Endothelial cell of umbilical vein (primary cell): Measurements from ENCODE around the gene CHST8. TPM values are rescaled to one million over a fixed set of nuclear protein-coding genes. Genes with fewer than 3 reads are reported as not detected.

Source experiments
- BruUV-seq: library from RNA; stranded (reverse); fragments of 400-500 nt; replicated peaks from 2 replicates; lab custom pipeline; 2021; lab: Mats Ljungman, UMichigan
- CTCF ChIA-PET: fragments of 300-600, 350-600 bp; sonication (Branson Sonifier 250); formaldehyde crosslinking; loops from one replicate; lab custom pipeline; 2021; ENCODE audit warnings: antibody characterized with exemption, inconsistent platforms; lab: Charles Lee
- POLR2A ChIA-PET: fragments of 300-600, 350-600 bp; sonication (Branson Sonifier 250); formaldehyde crosslinking; loops from one replicate; lab custom pipeline; 2021; ENCODE audit warnings: antibody characterized with exemption, inconsistent platforms; lab: Charles Lee
- DNase-seq: peaks from one replicate; pipeline ENCODE4 v3.0.0-alpha.2; 2011; ENCODE audit warnings: low read depth, low spot score
- FAIRE-seq: peaks from 2 replicates; lab custom pipeline; 2011; peaks lifted over from hg19 to GRCh38; lab: Jason Lieb, UNC
- H2AFZ ChIP-seq: 2 replicates; pipeline ENCODE4 v1.6.0; 2012; ENCODE audit warnings: low read depth, low read length, control low read depth, inconsistent platforms
- H3K27ac ChIP-seq: 2 replicates; pipeline ENCODE4 v1.5.1; 2011; ENCODE audit warnings: low read depth, mild to moderate bottlenecking, control low read depth, low read length, moderate library complexity; ENCODE audit not compliant: insufficient read depth
- H3K27me3 ChIP-seq, 2 experiments: 2 replicates each; pipeline versions ENCODE4 v1.6.0 to v1.6.1; 2011; ENCODE audit warnings: low read length in 2 of 2, mixed read lengths in 1 of 2; ENCODE audit not compliant: control insufficient read depth in 2 of 2, insufficient read depth in 2 of 2
- H3K36me3 ChIP-seq, 2 experiments: 2 replicates in 1 of 2; 3 replicates in 1 of 2; pipeline ENCODE4 v1.5.1; 2011; ENCODE audit warnings: low read length in 2 of 2, mild to moderate bottlenecking in 1 of 2, moderate library complexity in 1 of 2; ENCODE audit not compliant: control insufficient read depth in 2 of 2, insufficient read depth in 2 of 2; ENCODE audit errors: extremely low read depth in 1 of 2
- H3K4me1 ChIP-seq: 3 replicates; pipeline ENCODE4 v1.5.1; 2011; ENCODE audit warnings: mild to moderate bottlenecking, low read length; ENCODE audit not compliant: control insufficient read depth, insufficient read depth; ENCODE audit errors: extremely low read depth
- H3K4me2 ChIP-seq: 2 replicates; pipeline ENCODE4 v1.6.1; 2011; ENCODE audit warnings: low read length, control low read depth, mixed read lengths; ENCODE audit not compliant: insufficient read depth
- H3K4me3 ChIP-seq, 3 experiments: fragments of 200-600 bp in 1 of 3; sonication (generic), shearing (Covaris generic) in 1 of 3; replicated peaks in 1 of 3; 2 replicates each; pipeline ENCODE4 v1.5.1; 2011 to 2016; ENCODE audit warnings: control low read depth in 3 of 3, low read length in 3 of 3, mild to moderate bottlenecking in 2 of 3, inconsistent platforms in 1 of 3, low read depth in 1 of 3, moderate library complexity in 1 of 3; ENCODE audit not compliant: insufficient read depth in 1 of 3
- H3K79me2 ChIP-seq: 2 replicates; pipeline ENCODE4 v1.6.0; 2012; ENCODE audit warnings: low read length, inconsistent platforms; ENCODE audit not compliant: control insufficient read depth, insufficient read depth
- H3K9ac ChIP-seq: replicated peaks from 2 replicates; pipeline ENCODE3; 2011; ENCODE audit warnings: low read length, control low read depth; ENCODE audit not compliant: insufficient read depth; ENCODE audit errors: extremely low read depth
- H3K9me1 ChIP-seq: replicated peaks from 3 replicates; pipeline ENCODE4 v1.6.0; 2011; ENCODE audit warnings: mild to moderate bottlenecking, low read length; ENCODE audit not compliant: control insufficient read depth, insufficient read depth; ENCODE audit errors: extremely low read depth
- H3K9me3 ChIP-seq: replicated peaks from 2 replicates; pipeline ENCODE4 v1.5.1; 2012; ENCODE audit warnings: low read length, inconsistent platforms; ENCODE audit not compliant: control insufficient read depth, insufficient read depth
- H4K20me1 ChIP-seq: replicated peaks from 2 replicates; pipeline ENCODE3; 2011; ENCODE audit warnings: mild to moderate bottlenecking, low read length; ENCODE audit not compliant: control insufficient read depth, insufficient read depth; ENCODE audit errors: extremely low read depth
- CTCF ChIP-seq, 2 donors: IDR thresholded peaks; 1 replicate in 1 of 2; 2 replicates in 1 of 2; pipeline ENCODE4 v1.5.1; 2011; ENCODE audit warnings: low read length in 2 of 2, mild to moderate bottlenecking in 2 of 2, moderate library complexity in 2 of 2, control low read depth in 1 of 2, inconsistent platforms in 1 of 2, low read depth in 1 of 2; ENCODE audit not compliant: insufficient read depth in 1 of 2; ENCODE audit errors: extremely low read depth in 1 of 2
- EZH2 ChIP-seq: IDR thresholded peaks from 2 replicates; pipeline ENCODE4 v1.6.1; 2012; ENCODE audit warnings: borderline replicate concordance, low read depth, mild to moderate bottlenecking, moderate library complexity, low read length, inconsistent platforms; ENCODE audit not compliant: severe bottlenecking
- GATA2 ChIP-seq: IDR thresholded peaks from 2 replicates; pipeline ENCODE4 v1.7.0; 2011; ENCODE audit warnings: low read depth, mild to moderate bottlenecking, moderate library complexity, mixed read lengths, low read length; ENCODE audit not compliant: insufficient read length, insufficient read depth
- JUN ChIP-seq: IDR thresholded peaks from 2 replicates; pipeline ENCODE4 v1.6.1; 2011; ENCODE audit warnings: borderline replicate concordance, low read depth; ENCODE audit not compliant: insufficient read length, insufficient read depth
- MAX ChIP-seq: IDR thresholded peaks from 2 replicates; pipeline ENCODE4 v1.6.1; 2011; ENCODE audit not compliant: insufficient read depth, insufficient read length
- MYC ChIP-seq: IDR thresholded peaks from one replicate; pipeline ENCODE4 v1.6.1; 2011; ENCODE audit warnings: mild to moderate bottlenecking, low read depth, low read length
- POLR2AphosphoS5 ChIP-seq: IDR thresholded peaks from 2 replicates; pipeline ENCODE4 v1.6.1; 2012; ENCODE audit warnings: low read depth, mild to moderate bottlenecking, control low read depth, low read length, moderate library complexity; ENCODE audit not compliant: insufficient read depth
- dilution Hi-C: fragments of 300-500 bp; cut with MboI; formaldehyde crosslinking; loops from one replicate; pipeline ENCODE4 v1.15.0; 2019; ENCODE audit warnings: low sequenced_read_pairs; ENCODE audit not compliant: extremely low pct_ligation_motif_present
- intact Hi-C: fragments of 100-400 bp; cut with micrococcal nuclease; formaldehyde crosslinking; loops from one replicate; pipeline ENCODE4 v1.10.0; 2022
- polyA plus RNA-seq, 4 experiments: library from polyadenylated mRNA; depleted of rRNA in 3 of 4; stranded (reverse) in 3 of 4; unstranded in 1 of 4; fragments of >200 nt; gene quantifications; 2 replicates each; pipeline versions ENCODE4 v1.2.1 to v1.2.3, GENCODE V29; 2011 to 2012; ENCODE audit warnings: missing spikeins in 1 of 4
- total RNA-seq: library from RNA; stranded (reverse); gene quantifications from 2 replicates; pipeline ENCODE4 v1.2.3, GENCODE V29; 2021

CHST8 gene
- total and polyA plus RNA-seq, 2 donors (not counting 3 experiments of a cell fraction or from before 2014, with no cell fraction given) = not detected

GRCh38 chr19:33799476-33799875, 177.7 kb downstream of the CHST8 start:
- peaks cover 2 to 34% of the 10 kb centered on the region in 2 experiments for H3K36me3 ChIP-seq
- H3K9me3 ChIP-seq = no peaks in the 10 kb centered on the region
- no peaks in the 10 kb centered on the region for H4K20me1 ChIP-seq
- POLR2A ChIA-PET = no interaction called here
- H3K4me2 ChIP-seq = no peak overlapping the region
- TF ChIP-seq JUN (no peak), EZH2 (no peak), CTCF (IDR thresholded peaks at IDR 0.05; ENCODE audit: extremely low read depth in 1 of 2, insufficient read depth in 1 of 2, low read depth in 1 of 2, low read length in 2 of 2) (no peak), MYC (no peak), POLR2AphosphoS5 (no peak), GATA2 (no peak), MAX (no peak)
- CTCF ChIA-PET = interaction anchor here (3.7 kb wide), 1 partner anchor 198 kb away, joined by 29 read pairs; no protein-coding TSS in a partner anchor
- no TSS peak for BruUV-seq
- no peak overlapping the region for H2AFZ ChIP-seq
- H3K9me1 ChIP-seq = no peaks in the 10 kb centered on the region
- no peak for FAIRE-seq
- dilution Hi-C loops = no loop called here
- peaks cover 16% of the 10 kb centered on the region for H3K4me1 ChIP-seq
- no peak overlapping the region for H3K27ac ChIP-seq
- DNase-seq = no peak
- peaks cover under 1% of the 10 kb centered on the region for H3K79me2 ChIP-seq
- no peak overlapping the region for H3K4me3 ChIP-seq
- no peak overlapping the region for H3K9ac ChIP-seq
- intact Hi-C loops = loop anchor here (5.0 kb wide), 1 partner anchor 373 kb away; the partner anchor contains the start of gene LSM14A
- H3K27me3 ChIP-seq = no peaks in the 10 kb centered on the region
